Activated CD4-positive, alpha-beta T cell treated with anti-CD3 and anti-CD28 coated beads, Interleukin-2, amount 10 ng/mL, durations not matched to agents 24 days and 14 days (primary cell): ENCODE data around the gene CORO7. TPM values are rescaled to one million over a fixed set of nuclear protein-coding genes. Genes with fewer than 3 reads are reported as not detected.

Source experiments
- DNase-seq: peaks from one replicate; pipeline ENCODE4 v3.0.0; 2022
- H3K27ac Mint-ChIP-seq: one replicate; pipeline ENCODE4 v1.8.0; 2022; ENCODE audit warnings: mild to moderate bottlenecking, mixed read lengths
- H3K27me3 Mint-ChIP-seq: one replicate; pipeline ENCODE4 v1.8.0; 2022; ENCODE audit warnings: mixed read lengths
- H3K36me3 Mint-ChIP-seq: one replicate; pipeline ENCODE4 v1.8.0; 2022; ENCODE audit warnings: low read depth, mild to moderate bottlenecking, mixed read lengths
- H3K4me1 Mint-ChIP-seq: one replicate; pipeline ENCODE4 v1.8.0; 2021; ENCODE audit warnings: mixed read lengths
- H3K4me3 Mint-ChIP-seq: one replicate; pipeline ENCODE4 v1.8.0; 2022; ENCODE audit warnings: mild to moderate bottlenecking, moderate library complexity, mixed read lengths
- H3K9me3 Mint-ChIP-seq: one replicate; pipeline ENCODE4 v1.8.0; 2021; ENCODE audit warnings: mixed read lengths
- intact Hi-C: fragments of 100-400 bp; cut with micrococcal nuclease; formaldehyde crosslinking; loops from one replicate; pipeline ENCODE4 v1.15.1; 2023
- total RNA-seq: library from RNA; stranded (reverse); gene quantifications from 2 replicates; pipeline ENCODE4 v1.2.3, GENCODE V29; 2022

The CORO7 gene
- total RNA-seq, 1 donor from 2014 or later: 93.3 TPM

- Mint-ChIP-seq H3K27ac (no peak overlapping the region), H3K27me3 (no peaks in the 10 kb centered on the region), H3K4me1 (peaks cover 13% of the 10 kb centered on the region), H3K36me3 (peaks cover 53% of the 10 kb centered on the region), H3K9me3 (no peaks in the 10 kb centered on the region), H3K4me3 (no peak overlapping the region)
- intact Hi-C loops: no loop called here
- no peak for DNase-seq
These were observed 19.1 kb upstream of the CORO7 start for GRCh38 chr16:4435337-4436067.

GRCh38 chr16:4433914-4434787, 17.8 kb upstream of the CORO7 start:
- peaks cover 13% of the 10 kb centered on the region for H3K4me1 Mint-ChIP-seq
- intact Hi-C loops: no loop called here
- no peak overlapping the region for H3K27ac Mint-ChIP-seq
- peaks cover 53% of the 10 kb centered on the region for H3K36me3 Mint-ChIP-seq
- no peak for DNase-seq
- no peak overlapping the region for H3K4me3 Mint-ChIP-seq
- no peaks in the 10 kb centered on the region for H3K27me3 Mint-ChIP-seq
- no peaks in the 10 kb centered on the region for H3K9me3 Mint-ChIP-seq

- H3K9me3 Mint-ChIP-seq: no peaks in the 10 kb centered on the region
- DNase-seq: no peak
- H3K27ac Mint-ChIP-seq: no peak overlapping the region
- intact Hi-C loops: no loop called here
- no peaks in the 10 kb centered on the region for H3K27me3 Mint-ChIP-seq
- no peak overlapping the region for H3K4me3 Mint-ChIP-seq
- H3K36me3 Mint-ChIP-seq: peaks cover 52% of the 10 kb centered on the region
- H3K4me1 Mint-ChIP-seq: peaks cover 16% of the 10 kb centered on the region
These were observed 16.8 kb upstream of the CORO7 start for GRCh38 chr16:4433228-4433627.

GRCh38 chr16:4431023-4431422, 14.6 kb upstream of the CORO7 start:
- no peak for DNase-seq
- Mint-ChIP-seq H3K27me3 (no peaks in the 10 kb centered on the region), H3K4me3 (no peak overlapping the region), H3K27ac (no peak overlapping the region), H3K4me1 (peaks cover 29% of the 10 kb centered on the region), H3K9me3 (no peaks in the 10 kb centered on the region), H3K36me3 (peaks cover 52% of the 10 kb centered on the region)
- intact Hi-C loops: no loop called here

GRCh38 chr16:4428500-4428899, 12.1 kb upstream of the CORO7 start:
- no peak for DNase-seq
- H3K36me3 Mint-ChIP-seq: peaks cover 43% of the 10 kb centered on the region
- H3K4me1 Mint-ChIP-seq: peaks cover 29% of the 10 kb centered on the region
- peak overlapping the region; percentile 13 for H3K27ac Mint-ChIP-seq
- H3K9me3 Mint-ChIP-seq: no peaks in the 10 kb centered on the region
- peaks cover 3% of the 10 kb centered on the region for H3K27me3 Mint-ChIP-seq
- H3K4me3 Mint-ChIP-seq: peak overlapping the region; percentile 35
- intact Hi-C loops: loop anchor here (5.0 kb wide), 2 partner anchors 109 to 184 kb away; partner anchors contain the start of genes CDIP1 and UBALD1

GRCh38 chr16:4426722-4427372, 10.5 kb upstream of the CORO7 start:
- Mint-ChIP-seq H3K27me3 (peaks cover 3% of the 10 kb centered on the region), H3K36me3 (peaks cover 37% of the 10 kb centered on the region), H3K27ac (peak overlapping the region; percentile 100), H3K4me3 (peak overlapping the region; percentile 100), H3K4me1 (peaks cover 29% of the 10 kb centered on the region), H3K9me3 (no peaks in the 10 kb centered on the region)
- intact Hi-C loops: loop anchor here (1.0 to 5.0 kb wide), 3 partner anchors 49 to 185 kb away; partner anchors contain the start of genes CDIP1, HMOX2 and UBALD1
- no peak for DNase-seq

GRCh38 chr16:4426021-4426684, 9.8 kb upstream of the CORO7 start:
- Mint-ChIP-seq H3K4me1 (peaks cover 29% of the 10 kb centered on the region), H3K27me3 (peaks cover 3% of the 10 kb centered on the region), H3K9me3 (no peaks in the 10 kb centered on the region), H3K36me3 (peaks cover 32% of the 10 kb centered on the region), H3K27ac (peak overlapping the region; percentile 100), H3K4me3 (peak overlapping the region; percentile 100)
- intact Hi-C loops: loop anchor here (1.0 to 5.0 kb wide), 3 partner anchors 50 to 186 kb away; partner anchors contain the start of genes CDIP1, HMOX2 and UBALD1
- DNase-seq: no peak

GRCh38 chr16:4425378-4426020, 9.1 kb upstream of the CORO7 start, which contains the start of gene DNAJA3:
Gene DNAJA3, plus strand, starts transcription at chr16:4425868. Its CDS starts 14 bp downstream, at chr16:4425882.
- no peaks in the 10 kb centered on the region for H3K9me3 Mint-ChIP-seq
- H3K4me3 Mint-ChIP-seq: peak within 1 kb of the TSS; percentile 100
- H3K36me3 Mint-ChIP-seq: peaks cover 26% of the 10 kb centered on the region
- peak within 1 kb of the TSS; percentile 100 for H3K27ac Mint-ChIP-seq
- peaks cover 3% of the 10 kb centered on the region for H3K27me3 Mint-ChIP-seq
- DNase-seq: peak; percentile 98
- intact Hi-C loops: loop anchor here (1.0 to 5.0 kb wide), 5 partner anchors 11 to 421 kb away; partner anchors contain the start of genes CDIP1, GLYR1, HMOX2 and UBALD1
- H3K4me1 Mint-ChIP-seq: peaks cover 29% of the 10 kb centered on the region

- peaks cover 2% of the 10 kb centered on the region for H3K36me3 Mint-ChIP-seq
- no peak overlapping the region for H3K4me3 Mint-ChIP-seq
- intact Hi-C loops: no loop called here
- DNase-seq: no peak
- H3K9me3 Mint-ChIP-seq: no peaks in the 10 kb centered on the region
- H3K4me1 Mint-ChIP-seq: peaks cover 17% of the 10 kb centered on the region
- peaks cover 8% of the 10 kb centered on the region for H3K27me3 Mint-ChIP-seq
- H3K27ac Mint-ChIP-seq: no peak overlapping the region
These were observed 4.2 kb upstream of the CORO7 start for GRCh38 chr16:4420505-4421105.

- H3K36me3 Mint-ChIP-seq: peaks cover 3% of the 10 kb centered on the region
- no peak overlapping the region for H3K4me3 Mint-ChIP-seq
- intact Hi-C loops: loop anchor here (5.0 kb wide), 2 partner anchors 47 to 147 kb away; partner anchors contain the start of genes TFAP4 and VASN
- peaks cover 19% of the 10 kb centered on the region for H3K4me1 Mint-ChIP-seq
- H3K27me3 Mint-ChIP-seq: peaks cover 6% of the 10 kb centered on the region
- DNase-seq: no peak
- H3K9me3 Mint-ChIP-seq: no peaks in the 10 kb centered on the region
- no peak overlapping the region for H3K27ac Mint-ChIP-seq
These were observed 3.1 kb upstream of the CORO7 start for GRCh38 chr16:4419402-4419959.

GRCh38 chr16:4415538-4416199, 727 bp downstream of the CORO7 start:
- intact Hi-C loops: loop anchor here (1.0 to 5.0 kb wide), 3 partner anchors 43 to 143 kb away; partner anchors contain the start of genes PAM16, TFAP4 and VASN
- DNase-seq: peak; percentile 93
- peaks cover 6% of the 10 kb centered on the region for H3K27me3 Mint-ChIP-seq
- H3K4me3 Mint-ChIP-seq: peak overlapping the region; percentile 93
- peaks cover 39% of the 10 kb centered on the region for H3K4me1 Mint-ChIP-seq
- no peaks in the 10 kb centered on the region for H3K9me3 Mint-ChIP-seq
- H3K36me3 Mint-ChIP-seq: peaks cover 27% of the 10 kb centered on the region
- H3K27ac Mint-ChIP-seq: peak overlapping the region; percentile 89
